Gastroesophageal sphincter (tissue), 3 donors: ENCODE results near the gene C1orf174.

Experiments
- EP300 ChIP-seq: sonication (generic); formaldehyde crosslinking; IDR thresholded peaks from one replicate; pipeline ENCODE4 v1.6.1; 2017; ENCODE audit warnings: antibody characterized with exemption, mild to moderate bottlenecking
- POLR2A ChIP-seq, 2 donors: fragments of 450-650 bp; IDR thresholded peaks; one replicate each; pipeline ENCODE4 v1.6.1; 2017; ENCODE audit warnings: antibody characterized with exemption in 2 of 2, mild to moderate bottlenecking in 2 of 2, moderate library complexity in 1 of 2
- POLR2AphosphoS5 ChIP-seq: sonication (generic); formaldehyde crosslinking; IDR thresholded peaks from one replicate; pipeline ENCODE4 v1.6.1; 2017; ENCODE audit warnings: antibody characterized with exemption
- TF ChIP-seq, protein P1 (sequence below), 4 experiments: fragments of 200-600 bp in 2 of 4; fragments of 450-650 bp in 2 of 4; sonication (generic) in 1 of 4; IDR thresholded peaks; one replicate each; pipeline ENCODE4 v1.5.1; 2017 to 2019; ENCODE audit warnings: antibody characterized with exemption in 4 of 4, mild to moderate bottlenecking in 2 of 4, moderate library complexity in 2 of 4

DNA sequence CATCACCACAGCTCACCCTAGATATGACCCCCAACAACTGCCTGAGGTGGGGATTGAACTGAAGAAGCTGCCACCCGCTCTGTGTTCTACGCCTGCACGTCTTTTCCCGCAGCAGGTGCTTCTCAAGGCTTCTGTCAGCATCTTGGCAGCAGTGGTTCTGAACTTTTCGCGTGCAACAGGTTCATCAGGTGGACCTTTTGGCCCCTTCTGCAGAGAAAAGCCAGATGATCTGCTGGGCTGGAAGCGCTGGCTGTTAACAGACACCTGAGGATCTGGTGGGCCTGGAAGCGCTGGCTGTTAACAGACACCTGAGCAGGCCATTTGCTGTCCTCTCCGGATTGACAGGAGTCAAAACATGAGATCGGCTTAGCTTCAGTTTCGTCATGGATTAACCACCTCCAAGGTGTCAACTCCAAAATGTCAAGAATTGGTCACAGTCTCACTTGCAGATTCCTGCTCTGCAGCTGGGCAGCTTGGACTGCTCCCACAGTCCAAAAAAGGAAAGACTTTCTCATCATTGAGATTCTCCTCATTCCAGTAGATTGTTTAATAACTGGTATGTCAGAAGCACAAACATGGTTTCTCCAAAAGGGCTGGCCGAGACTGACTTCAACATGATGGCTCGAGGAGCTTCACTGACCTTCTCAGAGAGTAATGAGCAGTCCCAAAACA lies 4.7 kb downstream of the C1orf174 start:
- TF ChIP-seq, protein P1, sequence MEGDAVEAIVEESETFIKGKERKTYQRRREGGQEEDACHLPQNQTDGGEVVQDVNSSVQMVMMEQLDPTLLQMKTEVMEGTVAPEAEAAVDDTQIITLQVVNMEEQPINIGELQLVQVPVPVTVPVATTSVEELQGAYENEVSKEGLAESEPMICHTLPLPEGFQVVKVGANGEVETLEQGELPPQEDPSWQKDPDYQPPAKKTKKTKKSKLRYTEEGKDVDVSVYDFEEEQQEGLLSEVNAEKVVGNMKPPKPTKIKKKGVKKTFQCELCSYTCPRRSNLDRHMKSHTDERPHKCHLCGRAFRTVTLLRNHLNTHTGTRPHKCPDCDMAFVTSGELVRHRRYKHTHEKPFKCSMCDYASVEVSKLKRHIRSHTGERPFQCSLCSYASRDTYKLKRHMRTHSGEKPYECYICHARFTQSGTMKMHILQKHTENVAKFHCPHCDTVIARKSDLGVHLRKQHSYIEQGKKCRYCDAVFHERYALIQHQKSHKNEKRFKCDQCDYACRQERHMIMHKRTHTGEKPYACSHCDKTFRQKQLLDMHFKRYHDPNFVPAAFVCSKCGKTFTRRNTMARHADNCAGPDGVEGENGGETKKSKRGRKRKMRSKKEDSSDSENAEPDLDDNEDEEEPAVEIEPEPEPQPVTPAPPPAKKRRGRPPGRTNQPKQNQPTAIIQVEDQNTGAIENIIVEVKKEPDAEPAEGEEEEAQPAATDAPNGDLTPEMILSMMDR (IDR thresholded peaks at IDR 0.05), result no peak
- TF ChIP-seq EP300, result no peak
- no peak for TF ChIP-seq POLR2A (IDR thresholded peaks at IDR 0.05)
- TF ChIP-seq POLR2AphosphoS5, result peak; percentile 13
